ENCODE data around the gene FNBP1. TPM values are rescaled to one million over a fixed set of nuclear protein-coding genes. Genes with fewer than 3 reads are reported as not detected.
"Not testable (repeated sequence)": the region's sequence is repeated elsewhere in the genome, so short reads cannot be mapped to it uniquely, and the experiment has no call there.

Gene FNBP1
- total RNA-seq, 1 donor from 2014 or later, result 48.4 TPM

- H3K4me3 Mint-ChIP-seq, result no peak overlapping the region
- no peaks in the 10 kb centered on the region for H3K27me3 Mint-ChIP-seq (ENCODE audit: low read depth)
- no peaks in the 10 kb centered on the region for H3K4me1 Mint-ChIP-seq
- peaks cover 5% of the 10 kb centered on the region for H3K36me3 Mint-ChIP-seq (ENCODE audit: low read depth)
- no peak for TF ChIP-seq CTCF (conservative IDR thresholded peaks at IDR 0.05)
- H3K9me3 Mint-ChIP-seq, result no peaks in the 10 kb centered on the region
- no peak for DNase-seq (ENCODE audit: low read depth, low spot score)
- no peak overlapping the region for H3K27ac Mint-ChIP-seq (ENCODE audit: unreplicated experiment)
Observed at GRCh38 chr9:130008538-130008937, 34.5 kb downstream of the FNBP1 start.

GRCh38 chr9:130006952-130007351 is 36.0 kb downstream of the FNBP1 start:
- H3K36me3 Mint-ChIP-seq (ENCODE audit: low read depth); H3K27ac Mint-ChIP-seq (ENCODE audit: unreplicated experiment): not testable (repeated sequence)

GRCh38 chr9:130003943-130004552 is 38.9 kb downstream of the FNBP1 start:
- no peaks in the 10 kb centered on the region for H3K36me3 Mint-ChIP-seq (ENCODE audit: low read depth)
- H3K9me3 Mint-ChIP-seq, result no peaks in the 10 kb centered on the region
- peaks cover 12% of the 10 kb centered on the region for H3K4me1 Mint-ChIP-seq
- H3K27ac Mint-ChIP-seq (ENCODE audit: unreplicated experiment), result no peak overlapping the region
- no peaks in the 10 kb centered on the region for H3K27me3 Mint-ChIP-seq (ENCODE audit: low read depth)
- DNase-seq (ENCODE audit: low read depth, low spot score), result no peak
- no peak overlapping the region for H3K4me3 Mint-ChIP-seq
- no peak for TF ChIP-seq CTCF (conservative IDR thresholded peaks at IDR 0.05)

More at GRCh38 chr9:130006952-130007351, 36.0 kb downstream of the FNBP1 start:
- not testable (repeated sequence) for H3K4me3 Mint-ChIP-seq; H3K9me3 Mint-ChIP-seq; DNase-seq (ENCODE audit: low read depth, low spot score); H3K4me1 Mint-ChIP-seq; H3K27me3 Mint-ChIP-seq (ENCODE audit: low read depth)

- H3K4me3 Mint-ChIP-seq, result no peak overlapping the region
- peaks cover 20% of the 10 kb centered on the region for H3K4me1 Mint-ChIP-seq
- no peaks in the 10 kb centered on the region for H3K36me3 Mint-ChIP-seq (ENCODE audit: low read depth)
- no peaks in the 10 kb centered on the region for H3K9me3 Mint-ChIP-seq
- TF ChIP-seq CTCF (conservative IDR thresholded peaks at IDR 0.05), result no peak
- no peaks in the 10 kb centered on the region for H3K27me3 Mint-ChIP-seq (ENCODE audit: low read depth)
- DNase-seq (ENCODE audit: low read depth, low spot score), result no peak
- H3K27ac Mint-ChIP-seq (ENCODE audit: unreplicated experiment), result no peak overlapping the region
Observed at GRCh38 chr9:130002320-130002719, 40.7 kb downstream of the FNBP1 start.

GRCh38 chr9:130001190-130001589 is 41.8 kb downstream of the FNBP1 start:
- H3K4me3 Mint-ChIP-seq, result no peak overlapping the region
- no peaks in the 10 kb centered on the region for H3K9me3 Mint-ChIP-seq
- peaks cover 20% of the 10 kb centered on the region for H3K4me1 Mint-ChIP-seq
- no peak for DNase-seq (ENCODE audit: low read depth, low spot score)
- H3K27ac Mint-ChIP-seq (ENCODE audit: unreplicated experiment), result no peak overlapping the region
- no peaks in the 10 kb centered on the region for H3K27me3 Mint-ChIP-seq (ENCODE audit: low read depth)
- no peaks in the 10 kb centered on the region for H3K36me3 Mint-ChIP-seq (ENCODE audit: low read depth)
- no peak for TF ChIP-seq CTCF (conservative IDR thresholded peaks at IDR 0.05)

GRCh38 chr9:129999141-129999510 is 43.9 kb downstream of the FNBP1 start:
- DNase-seq (ENCODE audit: low read depth, low spot score), result no peak
- no peak for TF ChIP-seq CTCF (conservative IDR thresholded peaks at IDR 0.05)
- Mint-ChIP-seq H3K4me3 (no peak overlapping the region), H3K36me3 (ENCODE audit: low read depth) (peaks cover 7% of the 10 kb centered on the region), H3K27ac (ENCODE audit: unreplicated experiment) (no peak overlapping the region), H3K4me1 (peaks cover 34% of the 10 kb centered on the region), H3K9me3 (no peaks in the 10 kb centered on the region), H3K27me3 (ENCODE audit: low read depth) (no peaks in the 10 kb centered on the region)

Measured in neural crest cell (in vitro differentiated cells).